Activated gamma-delta T cell treated with Interleukin-2 at 50 U/mL for 16 hours (primary cell): Measurements from ENCODE around the gene TEX30.

Experiments
- DNase-seq: peaks from one replicate; pipeline ENCODE4 v3.0.0-alpha.2; 2020

Gene TEX30

GRCh38 chr13:102779436-102780159 lies 6.0 kb upstream of the TEX30 start:
- DNase-seq, result no peak

GRCh38 chr13:102777736-102778135 lies 4.2 kb upstream of the TEX30 start:
- DNase-seq, result no peak

GRCh38 chr13:102776271-102776670 lies 2.7 kb upstream of the TEX30 start:
- DNase-seq, result no peak

GRCh38 chr13:102774591-102775520 lies 1.3 kb upstream of the TEX30 start:
- DNase-seq, result no peak

- DNase-seq, result no peak
These were observed 605 bp upstream of the TEX30 start for GRCh38 chr13:102774214-102774568.

- DNase-seq, result no peak
These were observed 1.6 kb downstream of the TEX30 start for GRCh38 chr13:102772042-102772425.

- no peak for DNase-seq
These were observed 2.1 kb downstream of the TEX30 start for GRCh38 chr13:102771298-102772041.

GRCh38 chr13:102770435-102770834 lies 3.2 kb downstream of the TEX30 start:
- DNase-seq, result no peak

- no peak for DNase-seq
These were observed 3.9 kb downstream of the TEX30 start for GRCh38 chr13:102769679-102770078.

- DNase-seq, result no peak
These were observed 4.7 kb downstream of the TEX30 start for GRCh38 chr13:102768909-102769308.

- no peak for DNase-seq
These were observed 9.8 kb downstream of the TEX30 start for GRCh38 chr13:102763741-102764140.

- no peak for DNase-seq
These were observed 12.5 kb downstream of the TEX30 start for GRCh38 chr13:102761071-102761470.

- DNase-seq, result no peak
These were observed 14.7 kb downstream of the TEX30 start for GRCh38 chr13:102758842-102759241.

GRCh38 chr13:102757006-102757405 lies 16.6 kb downstream of the TEX30 start:
- DNase-seq, result no peak

GRCh38 chr13:102751886-102752285 lies 21.7 kb downstream of the TEX30 start:
- no peak for DNase-seq

- DNase-seq, result no peak
These were observed 31.1 kb downstream of the TEX30 start for GRCh38 chr13:102742506-102742905.

GRCh38 chr13:102742101-102742500 lies 31.5 kb downstream of the TEX30 start:
- DNase-seq, result no peak

GRCh38 chr13:102729560-102730270 lies 43.9 kb downstream of the TEX30 start:
- DNase-seq, result no peak

GRCh38 chr13:102726430-102726829 lies 47.2 kb downstream of the TEX30 start:
- no peak for DNase-seq

GRCh38 chr13:102724923-102725322 lies 48.7 kb downstream of the TEX30 start:
- no peak for DNase-seq

- DNase-seq, result no peak
These were observed 51.8 kb downstream of the TEX30 start for GRCh38 chr13:102721800-102722231.

GRCh38 chr13:102718746-102719145 lies 54.8 kb downstream of the TEX30 start:
- DNase-seq, result no peak
